ENCODE results near the gene TMEM121B. TPM values are rescaled to one million over a fixed set of nuclear protein-coding genes. Genes with fewer than 3 reads are reported as not detected.

TMEM121B gene
- total and polyA plus RNA-seq, 2 experiments from 2014 or later, result 2.0 to 7.2 TPM

- TF ChIP-seq REST (IDR thresholded peaks at IDR 0.05; ENCODE audit: unreplicated experiment) (no peak), POLR2AphosphoS5 (IDR thresholded peaks at IDR 0.05; ENCODE audit: low read depth) (no peak), JUNB (IDR thresholded peaks at IDR 0.05; ENCODE audit: unreplicated experiment) (no peak), EZH2 (IDR thresholded peaks at IDR 0.05; ENCODE audit: low read depth, unreplicated experiment) (no peak), EZH2phosphoT487 (IDR thresholded peaks at IDR 0.05; ENCODE audit: unreplicated experiment) (no peak)
Observed at GRCh38 chr22:17074648-17075002, 46.5 kb downstream of the TMEM121B start (continued).

GRCh38 chr22:17072877-17073276 is 48.3 kb downstream of the TMEM121B start:
- no peak for ATAC-seq
- Histone ChIP-seq H3K4me2 (no peak overlapping the region), H3K4me1 (ENCODE audit: insufficient read depth) (no peaks in the 10 kb centered on the region), H3K27me3 (ENCODE audit: insufficient read depth) (no peaks in the 10 kb centered on the region), H3K4me3 (no peak overlapping the region), H3F3A (replicated peaks; ENCODE audit: low read depth) (no peaks in the 10 kb centered on the region; the same call in 1 of the 2 replicates), H3K9me2 (ENCODE audit: insufficient read depth) (no peaks in the 10 kb centered on the region), H2AFZ (no peak overlapping the region), H3K79me2 (replicated peaks; ENCODE audit: insufficient read depth) (no peaks in the 10 kb centered on the region), H4K20me1 (replicated peaks; ENCODE audit: insufficient read depth) (no peaks in the 10 kb centered on the region), H3K27ac (ENCODE audit: low read depth) (no peak overlapping the region), H3K36me3 (ENCODE audit: insufficient read depth) (no peaks in the 10 kb centered on the region)
- H3K36me3 Mint-ChIP-seq (ENCODE audit: low read depth), result no peaks in the 10 kb centered on the region
- peaks cover 8% of the 10 kb centered on the region for H3K27me3 Mint-ChIP-seq (ENCODE audit: insufficient read depth, low read depth, poor library complexity)
- DNase-seq (ENCODE audit: low spot score), result no peak
- no peak overlapping the region for H3K27ac Mint-ChIP-seq
- H3K4me3 Mint-ChIP-seq, result no peak overlapping the region
- H3K4me1 Mint-ChIP-seq, result no peaks in the 10 kb centered on the region; the same call in 1 of the 3 replicates
- H3K9me3 Mint-ChIP-seq, result no peaks in the 10 kb centered on the region
- no peak for TF ChIP-seq ETS1 (IDR thresholded peaks at IDR 0.05)
- no peak for TF ChIP-seq ZNF331 (CRISPR knock-in tag; IDR thresholded peaks at IDR 0.05; ENCODE audit: low read depth)
- no peak for TF ChIP-seq CTCF (conservative IDR thresholded peaks at IDR 0.05; ENCODE audit: low read depth in 2 of 2)
- no peak for TF ChIP-seq JUNB (IDR thresholded peaks at IDR 0.05; ENCODE audit: unreplicated experiment)
- no peak for TF ChIP-seq NANOG (IDR thresholded peaks at IDR 0.05; ENCODE audit: borderline replicate concordance)
- no peak for TF ChIP-seq EZH2 (IDR thresholded peaks at IDR 0.05; ENCODE audit: low read depth, unreplicated experiment)
- TF ChIP-seq ZNF114 (CRISPR knock-in tag; IDR thresholded peaks at IDR 0.05), result no peak
- TF ChIP-seq STAT1 (IDR thresholded peaks at IDR 0.05; ENCODE audit: unreplicated experiment), result no peak
- no peak for TF ChIP-seq POLR2AphosphoS5 (IDR thresholded peaks at IDR 0.05; ENCODE audit: low read depth)
- no peak for TF ChIP-seq REST (IDR thresholded peaks at IDR 0.05; ENCODE audit: unreplicated experiment)

Measured in GM23338 (cell line).